HFFc6 (cell line): ENCODE measurements around the gene PTPRN. TPM values are rescaled to one million over a fixed set of nuclear protein-coding genes. Genes with fewer than 3 reads are reported as not detected.

ENCODE experiments used
- DNase-seq: peaks from one replicate; pipeline ENCODE4 v3.0.0-alpha.2; 2018
- H3K27ac Mint-ChIP-seq: 2 replicates; pipeline ENCODE4 v1.8.0; 2020; ENCODE audit warnings: mild to moderate bottlenecking, mixed read lengths
- H3K27me3 Mint-ChIP-seq: 2 replicates; pipeline ENCODE4 v1.8.0; 2021; ENCODE audit warnings: mild to moderate bottlenecking, moderate library complexity, mixed read lengths; ENCODE audit not compliant: insufficient read depth
- H3K36me3 Mint-ChIP-seq: 2 replicates; pipeline ENCODE4 v1.8.0; 2021; ENCODE audit warnings: low read depth, mixed read lengths
- H3K4me1 Mint-ChIP-seq: 2 replicates; pipeline ENCODE4 v1.8.0; 2020; ENCODE audit warnings: low read depth, mixed read lengths
- H3K4me3 Mint-ChIP-seq: 2 replicates; pipeline ENCODE4 v1.8.0; 2020; ENCODE audit warnings: mild to moderate bottlenecking, moderate library complexity, mixed read lengths
- H3K9me3 Mint-ChIP-seq: 2 replicates; pipeline ENCODE4 v1.8.0; 2020; ENCODE audit warnings: mild to moderate bottlenecking, mixed read lengths
- total RNA-seq, 6 experiments: library from RNA; stranded (reverse); fragmentation: NEBNext Ultra II Directional; extraction: Animal tissue kit (Norgen Biotek cat#: 25700); gene quantifications; 2 replicates in 1 of 6; 3 replicates in 5 of 6; pipeline ENCODE4 v1.2.3, GENCODE V29; 2021
- TF ChIP-seq, protein P1 (sequence below): fragments of 200-600 bp; sonication (generic); IDR thresholded peaks from 2 replicates; pipeline ENCODE4 v1.5.0; 2021; ENCODE audit warnings: antibody characterized with exemption, mild to moderate bottlenecking

Gene PTPRN
- total RNA-seq, 6 experiments from 2014 or later, result 5.2 to 18.3 (median 15.2) TPM

DNA sequence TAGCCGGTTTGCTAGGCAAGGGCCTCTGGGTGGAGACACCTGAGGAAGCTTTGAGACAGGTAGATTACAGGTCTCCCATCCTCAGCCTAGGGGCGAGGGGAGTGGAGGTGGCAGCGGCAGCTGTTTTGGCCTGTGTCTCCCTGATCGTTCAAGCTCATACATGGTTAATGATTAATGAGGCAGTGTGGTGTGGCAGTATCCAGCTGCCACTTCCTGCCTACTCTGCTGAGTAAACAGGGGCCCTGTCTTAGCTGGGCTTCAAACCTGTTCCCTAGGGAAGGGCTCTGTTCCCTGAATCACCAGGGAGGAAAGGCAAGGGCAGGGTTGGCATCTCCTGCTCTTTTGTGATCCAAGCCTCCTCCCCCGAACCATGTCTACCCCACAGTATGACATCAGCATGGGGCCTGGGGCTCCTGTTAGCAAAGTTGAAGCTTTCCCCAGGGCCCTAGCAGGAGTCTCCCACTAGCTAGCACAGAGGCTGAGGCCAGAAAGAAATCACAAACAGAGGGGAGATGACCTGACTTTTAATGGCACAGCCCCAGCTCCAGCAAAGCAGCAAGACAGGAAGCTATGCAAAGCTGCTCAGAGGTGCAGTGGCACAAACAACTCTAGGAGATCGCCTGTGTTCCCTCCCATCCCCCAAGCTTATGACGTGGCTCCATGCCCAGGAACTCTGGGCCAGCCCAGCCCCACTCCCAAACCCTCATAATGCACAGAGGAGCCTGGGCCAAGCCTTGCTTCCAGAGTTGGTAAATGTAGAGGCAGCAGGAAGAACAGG is 59.8 kb downstream of the PTPRN start:
- Mint-ChIP-seq H3K4me3 (peak overlapping the region; percentile 44), H3K27ac (peak overlapping the region; percentile 96)
- TF ChIP-seq, protein P1, sequence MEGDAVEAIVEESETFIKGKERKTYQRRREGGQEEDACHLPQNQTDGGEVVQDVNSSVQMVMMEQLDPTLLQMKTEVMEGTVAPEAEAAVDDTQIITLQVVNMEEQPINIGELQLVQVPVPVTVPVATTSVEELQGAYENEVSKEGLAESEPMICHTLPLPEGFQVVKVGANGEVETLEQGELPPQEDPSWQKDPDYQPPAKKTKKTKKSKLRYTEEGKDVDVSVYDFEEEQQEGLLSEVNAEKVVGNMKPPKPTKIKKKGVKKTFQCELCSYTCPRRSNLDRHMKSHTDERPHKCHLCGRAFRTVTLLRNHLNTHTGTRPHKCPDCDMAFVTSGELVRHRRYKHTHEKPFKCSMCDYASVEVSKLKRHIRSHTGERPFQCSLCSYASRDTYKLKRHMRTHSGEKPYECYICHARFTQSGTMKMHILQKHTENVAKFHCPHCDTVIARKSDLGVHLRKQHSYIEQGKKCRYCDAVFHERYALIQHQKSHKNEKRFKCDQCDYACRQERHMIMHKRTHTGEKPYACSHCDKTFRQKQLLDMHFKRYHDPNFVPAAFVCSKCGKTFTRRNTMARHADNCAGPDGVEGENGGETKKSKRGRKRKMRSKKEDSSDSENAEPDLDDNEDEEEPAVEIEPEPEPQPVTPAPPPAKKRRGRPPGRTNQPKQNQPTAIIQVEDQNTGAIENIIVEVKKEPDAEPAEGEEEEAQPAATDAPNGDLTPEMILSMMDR, result no peak

DNA sequence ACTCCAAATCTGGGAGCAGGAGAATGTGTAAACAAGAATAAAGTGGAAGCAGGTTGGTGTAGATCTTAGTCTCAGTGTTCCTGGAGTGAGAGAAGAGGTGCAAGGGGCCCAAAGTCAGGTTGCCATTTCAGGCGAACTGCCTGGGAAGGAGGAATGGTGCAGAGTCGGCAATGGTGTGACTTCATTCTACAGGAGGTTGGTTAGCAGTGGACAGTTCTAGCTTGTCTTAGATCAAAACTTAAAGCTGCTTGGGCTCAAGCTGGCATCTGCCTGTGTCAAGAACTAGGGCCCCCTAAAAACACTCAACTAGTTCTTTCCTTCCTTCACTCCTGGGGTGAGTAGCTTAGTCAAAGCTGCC is 60.4 kb downstream of the PTPRN start:
- no peak for DNase-seq
- H3K4me1 Mint-ChIP-seq, result peaks cover 57% of the 10 kb centered on the region
- H3K27ac Mint-ChIP-seq, result peak overlapping the region; percentile 96
- no peaks in the 10 kb centered on the region for H3K9me3 Mint-ChIP-seq
- TF ChIP-seq, protein P1, result no peak
- peaks cover 15% of the 10 kb centered on the region; the same call in 1 of the 2 replicates for H3K36me3 Mint-ChIP-seq
- peak overlapping the region; percentile 44 for H3K4me3 Mint-ChIP-seq
- peaks cover 3% of the 10 kb centered on the region for H3K27me3 Mint-ChIP-seq

More for the DNA sequence above, 59.8 kb downstream of the PTPRN start:
- Mint-ChIP-seq H3K36me3 (peaks cover 15% of the 10 kb centered on the region; the same call in 1 of the 2 replicates), H3K27me3 (peaks cover 3% of the 10 kb centered on the region), H3K9me3 (no peaks in the 10 kb centered on the region), H3K4me1 (peaks cover 56% of the 10 kb centered on the region)
- peak; percentile 68 for DNase-seq

DNA sequence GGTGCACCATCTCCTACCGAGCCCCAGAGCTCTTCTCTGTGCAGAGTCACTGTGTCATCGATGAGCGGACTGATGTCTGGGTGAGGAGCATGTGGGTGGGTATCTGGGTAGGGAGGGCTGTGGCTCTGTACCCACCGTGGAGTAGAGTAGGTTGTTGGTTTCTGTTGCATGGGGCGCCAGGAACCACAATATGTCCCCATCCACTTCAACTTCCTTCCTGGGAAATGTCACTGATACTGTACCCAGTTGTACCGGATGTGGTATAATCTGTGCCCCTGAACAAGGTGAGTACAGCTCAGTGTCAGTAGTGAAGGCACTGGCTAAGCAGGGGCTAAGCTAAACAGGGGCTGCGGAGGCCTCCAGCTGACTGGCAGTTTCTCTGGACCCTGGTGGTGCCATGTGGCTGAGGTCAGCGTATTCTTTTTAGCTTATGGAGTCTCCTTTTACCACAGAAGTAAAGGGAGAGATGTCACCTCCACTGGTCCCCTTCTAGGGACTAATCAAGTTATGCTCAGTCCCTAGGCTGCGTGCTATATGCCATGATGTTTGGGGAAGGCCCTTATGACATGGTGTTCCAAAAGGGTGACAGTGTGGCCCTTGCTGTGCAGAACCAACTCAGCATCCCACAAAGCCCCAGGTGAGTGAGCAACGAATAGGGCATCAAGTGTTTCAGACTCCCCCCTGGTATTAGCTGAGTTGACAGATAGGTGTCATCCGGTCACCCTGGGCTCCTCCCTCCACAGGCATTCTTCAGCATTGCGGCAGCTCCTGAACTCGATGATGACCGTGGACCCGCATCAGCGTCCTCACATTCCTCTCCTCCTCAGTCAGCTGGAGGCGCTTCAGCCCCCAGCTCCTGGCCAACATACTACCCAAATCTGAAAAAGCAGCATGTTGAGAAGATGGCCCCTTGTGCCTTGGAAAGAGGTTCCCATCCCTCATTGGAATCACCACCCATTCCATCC is 61.2 kb downstream of the PTPRN start:
- Mint-ChIP-seq H3K9me3 (no peaks in the 10 kb centered on the region), H3K27ac (peak overlapping the region; percentile 96), H3K4me3 (no peak overlapping the region), H3K4me1 (peaks cover 57% of the 10 kb centered on the region), H3K36me3 (peaks cover 15% of the 10 kb centered on the region; the same call in 1 of the 2 replicates), H3K27me3 (peaks cover 3% of the 10 kb centered on the region)
- TF ChIP-seq, protein P1, result no peak
- DNase-seq, result no peak

DNA sequence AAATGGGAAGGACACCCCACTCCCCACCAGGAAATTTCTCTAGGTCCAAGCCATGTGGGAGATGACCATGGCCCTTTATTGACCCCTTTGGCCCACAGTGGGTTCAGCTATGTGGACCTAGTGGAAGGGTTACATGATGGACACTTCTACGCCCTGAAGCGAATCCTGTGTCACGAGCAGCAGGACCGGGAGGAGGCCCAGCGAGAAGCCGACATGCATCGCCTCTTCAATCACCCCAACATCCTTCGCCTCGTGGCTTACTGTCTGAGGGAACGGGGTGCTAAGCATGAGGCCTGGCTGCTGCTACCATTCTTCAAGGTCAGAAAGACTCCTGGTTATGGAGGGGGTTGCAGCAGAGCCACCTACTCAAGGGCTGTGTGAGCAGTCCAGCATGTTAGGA is 62.6 kb downstream of the PTPRN start:
- no peaks in the 10 kb centered on the region for H3K9me3 Mint-ChIP-seq
- TF ChIP-seq, protein P1, result no peak
- H3K4me1 Mint-ChIP-seq, result peaks cover 43% of the 10 kb centered on the region
- H3K36me3 Mint-ChIP-seq, result peaks cover 15% of the 10 kb centered on the region; the same call in 1 of the 2 replicates
- DNase-seq, result no peak
- H3K27ac Mint-ChIP-seq, result peak overlapping the region; percentile 97
- peak overlapping the region; percentile 97 for H3K4me3 Mint-ChIP-seq
- peaks cover 3% of the 10 kb centered on the region for H3K27me3 Mint-ChIP-seq

DNA sequence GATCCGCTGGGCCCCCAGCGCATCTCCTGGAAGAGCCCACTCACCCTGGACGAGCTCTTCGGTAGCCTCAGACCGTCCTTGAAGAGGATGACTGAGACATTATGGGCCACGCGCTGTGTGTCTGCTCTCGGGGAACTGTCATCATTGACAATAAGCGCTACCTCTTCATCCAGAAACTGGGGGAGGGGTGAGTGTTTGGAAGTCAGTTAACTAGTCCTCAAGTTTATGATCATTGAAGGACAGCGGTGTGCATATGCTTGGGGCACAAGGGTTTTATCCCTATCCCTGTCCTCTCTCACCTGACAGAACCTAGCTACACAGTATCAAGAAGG is 63.3 kb downstream of the PTPRN start:
- Mint-ChIP-seq H3K4me3 (peak overlapping the region; percentile 97), H3K36me3 (peaks cover 11% of the 10 kb centered on the region; the same call in 1 of the 2 replicates)

More for the DNA sequence above, 63.3 kb downstream of the PTPRN start:
- TF ChIP-seq, protein P1, result no peak
- peaks cover 37% of the 10 kb centered on the region for H3K4me1 Mint-ChIP-seq
- no peak for DNase-seq
- no peaks in the 10 kb centered on the region for H3K9me3 Mint-ChIP-seq
- peaks cover 3% of the 10 kb centered on the region for H3K27me3 Mint-ChIP-seq
- peak overlapping the region; percentile 97 for H3K27ac Mint-ChIP-seq
